Epidermal melanocyte (primary cell): Measurements from ENCODE around the gene QPCTL.
"Not testable (repeated sequence)": the region's sequence is repeated elsewhere in the genome, so short reads cannot be mapped to it uniquely, and the experiment has no call there.

Experiments used
- DNase-seq: peaks from one replicate; pipeline ENCODE4 v3.0.0; 2011; ENCODE audit warnings: low spot score; ENCODE audit not compliant: insufficient read length

Gene QPCTL

GRCh38 chr19:45674946-45675345 lies 17.5 kb upstream of the QPCTL start:
- DNase-seq: no peak

GRCh38 chr19:45676851-45677263 lies 15.6 kb upstream of the QPCTL start:
- DNase-seq: no peak

- DNase-seq: no peak
Measured at GRCh38 chr19:45677351-45678230, 14.9 kb upstream of the QPCTL start.

- DNase-seq: peak; percentile 93
Measured at GRCh38 chr19:45681391-45682015, 11.0 kb upstream of the QPCTL start.

GRCh38 chr19:45682117-45682516 lies 10.3 kb upstream of the QPCTL start:
- DNase-seq: no peak

GRCh38 chr19:45682908-45683307 lies 9.6 kb upstream of the QPCTL start:
- no peak for DNase-seq

- DNase-seq: not testable (repeated sequence)
Measured at GRCh38 chr19:45685045-45685444, 7.4 kb upstream of the QPCTL start.

GRCh38 chr19:45687599-45687998 lies 4.9 kb upstream of the QPCTL start:
- no peak for DNase-seq

GRCh38 chr19:45691516-45692186 lies 815 bp upstream of the QPCTL start, which contains the start of gene SNRPD2:
Gene SNRPD2 (minus strand): TSS chr19:45691953. CDS start chr19:45691888, 65 bp downstream.
- DNase-seq: peak; percentile 79

- peak; percentile 82 for DNase-seq
Measured at GRCh38 chr19:45693106-45693788, 781 bp downstream of the QPCTL start.

GRCh38 chr19:45701676-45702075 lies 9.2 kb downstream of the QPCTL start:
- no peak for DNase-seq

- no peak for DNase-seq
Measured at GRCh38 chr19:45705115-45705514, 12.6 kb downstream of the QPCTL start.

GRCh38 chr19:45705710-45706415 lies 13.4 kb downstream of the QPCTL start:
- DNase-seq: no peak

GRCh38 chr19:45710356-45711130 lies 18.1 kb downstream of the QPCTL start:
- no peak for DNase-seq

- DNase-seq: no peak
Measured at GRCh38 chr19:45711851-45712698, 19.6 kb downstream of the QPCTL start.

GRCh38 chr19:45712699-45713067 lies 20.2 kb downstream of the QPCTL start:
- no peak for DNase-seq

GRCh38 chr19:45713141-45713540 lies 20.7 kb downstream of the QPCTL start:
- DNase-seq: no peak

- no peak for DNase-seq
Measured at GRCh38 chr19:45715139-45715538, 22.7 kb downstream of the QPCTL start.
